ENCODE results near the gene PRDM5. TPM values are rescaled to one million over a fixed set of nuclear protein-coding genes. Genes with fewer than 3 reads are reported as not detected.

PRDM5 gene
- polyA plus RNA-seq, 1 donor from 2014 or later = 1.6 TPM

DNA sequence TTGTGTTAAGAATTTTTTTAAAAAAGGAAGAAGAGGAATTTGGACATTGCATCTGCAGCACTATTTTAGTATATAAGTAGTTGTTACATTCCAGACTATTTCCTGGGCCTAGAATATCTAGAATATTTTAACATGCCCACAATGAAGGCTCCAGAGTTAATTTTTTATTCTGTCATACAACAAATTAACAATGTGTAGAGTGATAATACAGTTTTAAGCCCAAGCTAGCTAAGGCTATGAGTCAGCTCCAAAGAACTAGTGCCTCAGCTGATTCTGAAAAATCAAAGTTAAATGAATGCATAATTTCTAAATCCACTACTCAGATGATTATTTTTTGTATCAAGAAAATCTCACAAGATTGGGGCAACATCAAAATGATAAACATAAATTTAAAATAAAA, 231.4 kb downstream of the PRDM5 start:
- Histone ChIP-seq H4K20me1 (ENCODE audit: insufficient read depth) (no peaks in the 10 kb centered on the region), H3K27me3 (ENCODE audit: insufficient read depth, low read depth, low read length) (peaks cover 4% of the 10 kb centered on the region), H3K9ac (ENCODE audit: low read length) (no peak overlapping the region), H3F3A (ENCODE audit: insufficient read depth, low read length, poor library complexity, severe bottlenecking) (peaks cover 4% of the 10 kb centered on the region), H3K36me3 (ENCODE audit: insufficient read depth, low read length) (no peaks in the 10 kb centered on the region), H2AFZ (ENCODE audit: low read depth, low read length) (no peak overlapping the region), H3K9me3 (ENCODE audit: low read length) (no peaks in the 10 kb centered on the region), H3K4me2 (ENCODE audit: low read length) (no peak overlapping the region), H3K4me3 (ENCODE audit: low read length) (no peak overlapping the region), H3K27ac (ENCODE audit: low read length) (no peak overlapping the region), H3K79me2 (replicated peaks; ENCODE audit: insufficient read depth, low read length) (no peaks in the 10 kb centered on the region), H3K9me2 (ENCODE audit: insufficient read depth, low read length) (no peaks in the 10 kb centered on the region)
- TF ChIP-seq POLR2AphosphoS5 (IDR thresholded peaks at IDR 0.05) = no peak
- TF ChIP-seq EZH2 (IDR thresholded peaks at IDR 0.05; ENCODE audit: borderline replicate concordance, insufficient read depth, low read length, poor library complexity, severe bottlenecking) = no peak
- TF ChIP-seq SMC3 (conservative IDR thresholded peaks at IDR 0.05; ENCODE audit: poor library complexity) = no peak
- TF ChIP-seq, protein P1, sequence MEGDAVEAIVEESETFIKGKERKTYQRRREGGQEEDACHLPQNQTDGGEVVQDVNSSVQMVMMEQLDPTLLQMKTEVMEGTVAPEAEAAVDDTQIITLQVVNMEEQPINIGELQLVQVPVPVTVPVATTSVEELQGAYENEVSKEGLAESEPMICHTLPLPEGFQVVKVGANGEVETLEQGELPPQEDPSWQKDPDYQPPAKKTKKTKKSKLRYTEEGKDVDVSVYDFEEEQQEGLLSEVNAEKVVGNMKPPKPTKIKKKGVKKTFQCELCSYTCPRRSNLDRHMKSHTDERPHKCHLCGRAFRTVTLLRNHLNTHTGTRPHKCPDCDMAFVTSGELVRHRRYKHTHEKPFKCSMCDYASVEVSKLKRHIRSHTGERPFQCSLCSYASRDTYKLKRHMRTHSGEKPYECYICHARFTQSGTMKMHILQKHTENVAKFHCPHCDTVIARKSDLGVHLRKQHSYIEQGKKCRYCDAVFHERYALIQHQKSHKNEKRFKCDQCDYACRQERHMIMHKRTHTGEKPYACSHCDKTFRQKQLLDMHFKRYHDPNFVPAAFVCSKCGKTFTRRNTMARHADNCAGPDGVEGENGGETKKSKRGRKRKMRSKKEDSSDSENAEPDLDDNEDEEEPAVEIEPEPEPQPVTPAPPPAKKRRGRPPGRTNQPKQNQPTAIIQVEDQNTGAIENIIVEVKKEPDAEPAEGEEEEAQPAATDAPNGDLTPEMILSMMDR (IDR thresholded peaks at IDR 0.05; ENCODE audit: poor library complexity, severe bottlenecking) = no peak
- no peak for TF ChIP-seq EP300 (conservative IDR thresholded peaks at IDR 0.05; ENCODE audit: poor library complexity, severe bottlenecking)
- TF ChIP-seq, protein P2, sequence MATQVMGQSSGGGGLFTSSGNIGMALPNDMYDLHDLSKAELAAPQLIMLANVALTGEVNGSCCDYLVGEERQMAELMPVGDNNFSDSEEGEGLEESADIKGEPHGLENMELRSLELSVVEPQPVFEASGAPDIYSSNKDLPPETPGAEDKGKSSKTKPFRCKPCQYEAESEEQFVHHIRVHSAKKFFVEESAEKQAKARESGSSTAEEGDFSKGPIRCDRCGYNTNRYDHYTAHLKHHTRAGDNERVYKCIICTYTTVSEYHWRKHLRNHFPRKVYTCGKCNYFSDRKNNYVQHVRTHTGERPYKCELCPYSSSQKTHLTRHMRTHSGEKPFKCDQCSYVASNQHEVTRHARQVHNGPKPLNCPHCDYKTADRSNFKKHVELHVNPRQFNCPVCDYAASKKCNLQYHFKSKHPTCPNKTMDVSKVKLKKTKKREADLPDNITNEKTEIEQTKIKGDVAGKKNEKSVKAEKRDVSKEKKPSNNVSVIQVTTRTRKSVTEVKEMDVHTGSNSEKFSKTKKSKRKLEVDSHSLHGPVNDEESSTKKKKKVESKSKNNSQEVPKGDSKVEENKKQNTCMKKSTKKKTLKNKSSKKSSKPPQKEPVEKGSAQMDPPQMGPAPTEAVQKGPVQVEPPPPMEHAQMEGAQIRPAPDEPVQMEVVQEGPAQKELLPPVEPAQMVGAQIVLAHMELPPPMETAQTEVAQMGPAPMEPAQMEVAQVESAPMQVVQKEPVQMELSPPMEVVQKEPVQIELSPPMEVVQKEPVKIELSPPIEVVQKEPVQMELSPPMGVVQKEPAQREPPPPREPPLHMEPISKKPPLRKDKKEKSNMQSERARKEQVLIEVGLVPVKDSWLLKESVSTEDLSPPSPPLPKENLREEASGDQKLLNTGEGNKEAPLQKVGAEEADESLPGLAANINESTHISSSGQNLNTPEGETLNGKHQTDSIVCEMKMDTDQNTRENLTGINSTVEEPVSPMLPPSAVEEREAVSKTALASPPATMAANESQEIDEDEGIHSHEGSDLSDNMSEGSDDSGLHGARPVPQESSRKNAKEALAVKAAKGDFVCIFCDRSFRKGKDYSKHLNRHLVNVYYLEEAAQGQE (IDR thresholded peaks at IDR 0.05; ENCODE audit: borderline replicate concordance) = no peak
- TF ChIP-seq RAD21 (conservative IDR thresholded peaks at IDR 0.05) = no peak
- TF ChIP-seq TAF1 (IDR thresholded peaks at IDR 0.05; ENCODE audit: low read depth) = no peak
- TF ChIP-seq MXI1 (conservative IDR thresholded peaks at IDR 0.05; ENCODE audit: poor library complexity, severe bottlenecking) = no peak

DNA sequence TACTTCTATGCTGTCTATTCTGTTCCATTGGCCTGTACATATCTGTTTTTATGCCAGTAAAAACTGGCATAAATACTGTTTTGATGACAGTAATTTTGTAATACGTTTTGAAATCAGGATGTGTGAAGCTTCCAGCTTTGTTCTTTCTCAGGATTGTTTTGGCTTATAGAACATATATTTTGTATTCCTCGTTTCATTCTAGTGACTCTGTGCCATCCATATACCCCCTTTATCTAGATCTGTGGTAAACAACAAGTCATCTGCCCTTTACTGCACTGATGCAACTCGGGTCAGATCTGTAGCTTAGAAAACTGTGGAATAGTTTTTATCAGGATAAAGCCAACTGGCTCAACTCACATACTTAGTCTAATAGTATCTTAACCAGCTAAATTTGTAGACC, 233.7 kb downstream of the PRDM5 start:
- H2AFZ ChIP-seq (ENCODE audit: low read depth, low read length) = no peak overlapping the region
- H3K9ac ChIP-seq (ENCODE audit: low read length) = no peak overlapping the region
- H3K27ac ChIP-seq (ENCODE audit: low read length) = no peak overlapping the region
- no peak overlapping the region for H3K4me3 ChIP-seq (ENCODE audit: low read length)
- no peaks in the 10 kb centered on the region for H4K20me1 ChIP-seq (ENCODE audit: insufficient read depth)
- H3F3A ChIP-seq (ENCODE audit: insufficient read depth, low read length, poor library complexity, severe bottlenecking) = peaks cover 4% of the 10 kb centered on the region
- H3K27me3 ChIP-seq (ENCODE audit: insufficient read depth, low read depth, low read length) = peaks cover 4% of the 10 kb centered on the region
- no peak overlapping the region for H3K4me2 ChIP-seq (ENCODE audit: low read length)
- TF ChIP-seq MXI1 (conservative IDR thresholded peaks at IDR 0.05; ENCODE audit: poor library complexity, severe bottlenecking) (no peak), POLR2AphosphoS5 (IDR thresholded peaks at IDR 0.05) (no peak), EZH2 (IDR thresholded peaks at IDR 0.05; ENCODE audit: borderline replicate concordance, insufficient read depth, low read length, poor library complexity, severe bottlenecking) (no peak), EP300 (conservative IDR thresholded peaks at IDR 0.05; ENCODE audit: poor library complexity, severe bottlenecking) (no peak), RAD21 (conservative IDR thresholded peaks at IDR 0.05) (no peak), SMC3 (conservative IDR thresholded peaks at IDR 0.05; ENCODE audit: poor library complexity) (no peak), TAF1 (IDR thresholded peaks at IDR 0.05; ENCODE audit: low read depth) (no peak)
- TF ChIP-seq, protein P2 (IDR thresholded peaks at IDR 0.05; ENCODE audit: borderline replicate concordance) = no peak
- TF ChIP-seq, protein P1 (IDR thresholded peaks at IDR 0.05; ENCODE audit: poor library complexity, severe bottlenecking) = no peak
- H3K9me3 ChIP-seq (ENCODE audit: low read length) = no peaks in the 10 kb centered on the region
- no peaks in the 10 kb centered on the region for H3K79me2 ChIP-seq (replicated peaks; ENCODE audit: insufficient read depth, low read length)
- H3K9me2 ChIP-seq (ENCODE audit: insufficient read depth, low read length) = no peaks in the 10 kb centered on the region
- H3K36me3 ChIP-seq (ENCODE audit: insufficient read depth, low read length) = no peaks in the 10 kb centered on the region
